ENCODE data around the gene VASH1. TPM values are rescaled to one million over a fixed set of nuclear protein-coding genes. Genes with fewer than 3 reads are reported as not detected.
A peak's percentile ranks its signal among the peaks of the same experiment; 100 is the strongest.

VASH1 gene
- total RNA-seq, 6 experiments from 2014 or later, result 2.0 to 12.3 (median 4.6) TPM

DNA sequence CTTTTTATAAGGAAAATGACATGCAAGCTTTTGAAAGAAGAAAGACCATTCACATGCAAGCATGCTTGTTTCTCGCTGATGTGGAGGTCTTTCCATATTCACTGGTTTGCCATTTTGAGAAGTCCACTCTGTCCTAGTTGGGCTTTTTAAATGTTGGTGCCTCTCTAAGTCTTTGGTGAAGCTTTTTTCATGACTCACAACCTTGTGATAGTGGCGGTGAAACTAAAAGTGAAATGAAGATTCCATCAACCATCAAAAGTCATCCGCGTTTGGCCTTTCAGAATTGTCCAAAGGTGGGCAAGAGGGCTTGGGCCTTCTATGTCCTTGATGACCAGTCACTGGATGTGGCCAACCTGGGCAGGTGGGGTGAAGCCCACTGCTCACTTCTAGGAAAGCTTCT lies 69.3 kb downstream of the VASH1 start:
- peaks cover 0 to 46% (median 18%) of the 10 kb centered on the region in 4 donors for H3K4me1 ChIP-seq
- H3K36me3 ChIP-seq, result no peaks in the 10 kb centered on the region
- no peak for TF ChIP-seq POLR2A (IDR thresholded peaks at IDR 0.05)
- ATAC-seq, result no peak
- H3K9me3 ChIP-seq, result no peaks in the 10 kb centered on the region
- no peaks in the 10 kb centered on the region for H3K27me3 ChIP-seq
- H3K27ac ChIP-seq, result no peak overlapping the region
- intact Hi-C loops (cut with DNase I), result no loop called here
- H3K4me3 ChIP-seq, result no peak overlapping the region
- no peak for DNase-seq
- WGBS (ENCODE audit: insufficient coverage, low coverage, low lambda C conversion rate, missing lambda C conversion rate), result 85% methylated on average over 4 of the region's 4 CpGs

DNA sequence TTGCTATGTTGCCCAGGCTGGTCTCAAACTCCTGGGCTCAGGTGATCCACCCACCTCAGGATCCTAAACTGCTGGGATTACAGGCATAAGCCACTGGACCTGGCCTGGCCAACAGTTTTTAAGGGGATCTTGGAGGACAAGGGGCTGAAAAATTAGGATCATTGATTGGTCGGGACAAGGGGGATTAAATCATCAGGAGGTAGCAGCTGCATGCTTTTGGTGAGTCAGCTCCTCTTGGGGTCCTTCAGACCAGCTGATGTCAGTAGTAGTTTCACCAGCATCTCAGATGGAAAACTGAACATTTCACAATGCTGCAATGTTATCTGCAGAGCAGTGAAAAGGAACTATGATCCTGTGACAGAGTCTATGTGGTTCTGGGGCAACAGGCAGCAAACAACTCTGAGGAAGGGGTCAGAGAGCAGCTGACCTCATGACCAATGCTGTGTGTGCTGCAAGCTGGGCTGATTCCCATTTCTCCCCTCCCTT lies 71.3 kb downstream of the VASH1 start:
- peak; percentile 47 to 79 (median 69) for DNase-seq
- peaks cover 0 to 46% (median 18%) of the 10 kb centered on the region in 4 donors for H3K4me1 ChIP-seq
- H3K27ac ChIP-seq, result peak overlapping the region; percentile 74 to 81 (median 76)
- ATAC-seq, result peak; percentile 83 to 94 (median 88)
- no peaks in the 10 kb centered on the region for H3K9me3 ChIP-seq
- no peak overlapping the region for H3K4me3 ChIP-seq
- 0% methylated on average over 1 of the region's 1 CpG for WGBS (ENCODE audit: insufficient coverage, low coverage, low lambda C conversion rate, missing lambda C conversion rate)
- TF ChIP-seq POLR2A (IDR thresholded peaks at IDR 0.05) (no peak), CTCF (IDR thresholded peaks at IDR 0.05) (no peak)
- H3K27me3 ChIP-seq, result no peaks in the 10 kb centered on the region
- H3K36me3 ChIP-seq, result no peaks in the 10 kb centered on the region
- intact Hi-C loops (cut with DNase I), result no loop called here

Other genes with a start within 250 kb of the VASH1 start
- 10 to 100 TPM in 5 of 6 experiments, 1 to 10 TPM in 1; 9.3 to 17.8 (median 14.4) TPM for gene ANGEL1, start 51.4 kb downstream of the VASH1 start, total RNA-seq
- not detected for gene LRRC74A, start 64.9 kb downstream of the VASH1 start, total RNA-seq